MM.1S (cell line): Measurements from ENCODE around the gene MRPL30.

ENCODE experiments used
- EZH2 ChIP-seq: fragments of 300-600 bp; sonication (generic); optimal IDR thresholded peaks from 2 replicates; pipeline ENCODE3; 2017; ENCODE audit warnings: low read depth, mild to moderate bottlenecking, antibody characterized with exemption, low read length, mixed read lengths
- TF ChIP-seq, protein P1 (sequence below): fragments of 300-600 bp; sonication (generic); IDR thresholded peaks from 2 replicates; pipeline ENCODE4 v1.5.1; 2016; ENCODE audit warnings: antibody characterized with exemption, low read length, mixed read lengths

DNA sequence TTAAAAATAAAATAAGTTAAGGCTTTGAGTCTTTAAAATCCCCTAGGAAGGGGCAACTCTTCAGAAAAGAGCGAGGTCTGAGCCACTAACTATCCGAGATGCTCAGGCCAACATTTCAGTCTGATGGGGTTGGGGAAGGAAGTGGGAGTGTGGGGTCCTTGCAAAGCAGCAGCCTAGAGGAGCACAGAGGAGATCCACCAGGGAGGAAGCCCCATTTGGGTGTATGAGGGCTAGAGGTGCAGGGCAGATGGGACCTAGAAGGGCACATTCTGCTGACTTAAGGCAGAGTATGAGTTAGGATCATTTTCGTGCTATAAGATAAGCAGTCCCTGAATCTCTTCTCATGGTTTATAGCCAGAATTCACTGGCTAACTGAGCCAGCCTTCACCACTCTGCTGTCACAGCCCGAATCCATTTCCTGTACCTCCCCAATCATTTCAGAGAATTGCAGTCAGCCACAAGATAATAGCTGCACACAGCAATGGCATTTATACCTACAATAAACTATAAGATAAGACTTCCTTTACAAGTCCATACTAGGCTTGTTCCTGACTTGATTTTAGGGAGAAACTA is 37.0 kb downstream of the MRPL30 start:
- TF ChIP-seq, protein P1, sequence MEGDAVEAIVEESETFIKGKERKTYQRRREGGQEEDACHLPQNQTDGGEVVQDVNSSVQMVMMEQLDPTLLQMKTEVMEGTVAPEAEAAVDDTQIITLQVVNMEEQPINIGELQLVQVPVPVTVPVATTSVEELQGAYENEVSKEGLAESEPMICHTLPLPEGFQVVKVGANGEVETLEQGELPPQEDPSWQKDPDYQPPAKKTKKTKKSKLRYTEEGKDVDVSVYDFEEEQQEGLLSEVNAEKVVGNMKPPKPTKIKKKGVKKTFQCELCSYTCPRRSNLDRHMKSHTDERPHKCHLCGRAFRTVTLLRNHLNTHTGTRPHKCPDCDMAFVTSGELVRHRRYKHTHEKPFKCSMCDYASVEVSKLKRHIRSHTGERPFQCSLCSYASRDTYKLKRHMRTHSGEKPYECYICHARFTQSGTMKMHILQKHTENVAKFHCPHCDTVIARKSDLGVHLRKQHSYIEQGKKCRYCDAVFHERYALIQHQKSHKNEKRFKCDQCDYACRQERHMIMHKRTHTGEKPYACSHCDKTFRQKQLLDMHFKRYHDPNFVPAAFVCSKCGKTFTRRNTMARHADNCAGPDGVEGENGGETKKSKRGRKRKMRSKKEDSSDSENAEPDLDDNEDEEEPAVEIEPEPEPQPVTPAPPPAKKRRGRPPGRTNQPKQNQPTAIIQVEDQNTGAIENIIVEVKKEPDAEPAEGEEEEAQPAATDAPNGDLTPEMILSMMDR, result no peak
- TF ChIP-seq EZH2, result no peak
